Measurements from ENCODE around the gene RARB. TPM values are rescaled to one million over a fixed set of nuclear protein-coding genes. Genes with fewer than 3 reads are reported as not detected.

RARB gene
- total and polyA plus RNA-seq, 7 donors, result 1.2 to 18.5 (median 8.3) TPM

DNA sequence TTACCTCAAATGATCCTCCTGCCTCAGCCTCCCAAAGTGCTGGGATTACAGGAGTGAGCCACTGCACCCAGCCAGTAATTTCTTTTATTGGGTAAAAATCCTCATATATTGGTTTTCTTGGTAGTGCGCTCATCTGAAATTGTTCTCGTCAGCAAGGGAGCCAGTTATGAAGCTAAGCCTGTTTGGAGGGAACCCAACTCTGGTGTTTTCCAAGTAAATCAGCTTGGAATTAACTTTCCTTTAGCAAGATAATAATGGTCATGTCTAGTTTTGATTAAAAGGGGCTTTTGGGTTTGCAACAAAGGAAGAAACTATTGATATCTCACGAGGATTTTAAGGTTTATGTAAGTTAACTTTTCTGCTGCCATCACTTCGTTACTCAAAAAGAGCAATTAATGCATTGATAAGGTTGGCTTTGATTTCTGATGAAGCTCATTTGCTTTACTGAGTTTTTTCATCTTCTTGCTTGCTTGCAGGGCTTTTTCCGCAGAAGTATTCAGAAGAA is 72.7 kb downstream of the RARB start:
- Histone ChIP-seq H3K27me3 (no peaks in the 10 kb centered on the region), H3K4me1 (peaks cover 0 to 10% (median 5%) of the 10 kb centered on the region in 4 donors), H3K4me3 (no peak overlapping the region), H3K36me3 (peaks cover 0 to 17% (median 6%) of the 10 kb centered on the region in 4 donors), H3K27ac (no peak overlapping the region), H3K9me3 (no peaks in the 10 kb centered on the region)
- intact Hi-C loops (cut with DNase I), result no loop called here
- 82 to 85% methylated on average over 5 of the region's 5 CpGs for WGBS, 2 donors
- TF ChIP-seq, protein P1, sequence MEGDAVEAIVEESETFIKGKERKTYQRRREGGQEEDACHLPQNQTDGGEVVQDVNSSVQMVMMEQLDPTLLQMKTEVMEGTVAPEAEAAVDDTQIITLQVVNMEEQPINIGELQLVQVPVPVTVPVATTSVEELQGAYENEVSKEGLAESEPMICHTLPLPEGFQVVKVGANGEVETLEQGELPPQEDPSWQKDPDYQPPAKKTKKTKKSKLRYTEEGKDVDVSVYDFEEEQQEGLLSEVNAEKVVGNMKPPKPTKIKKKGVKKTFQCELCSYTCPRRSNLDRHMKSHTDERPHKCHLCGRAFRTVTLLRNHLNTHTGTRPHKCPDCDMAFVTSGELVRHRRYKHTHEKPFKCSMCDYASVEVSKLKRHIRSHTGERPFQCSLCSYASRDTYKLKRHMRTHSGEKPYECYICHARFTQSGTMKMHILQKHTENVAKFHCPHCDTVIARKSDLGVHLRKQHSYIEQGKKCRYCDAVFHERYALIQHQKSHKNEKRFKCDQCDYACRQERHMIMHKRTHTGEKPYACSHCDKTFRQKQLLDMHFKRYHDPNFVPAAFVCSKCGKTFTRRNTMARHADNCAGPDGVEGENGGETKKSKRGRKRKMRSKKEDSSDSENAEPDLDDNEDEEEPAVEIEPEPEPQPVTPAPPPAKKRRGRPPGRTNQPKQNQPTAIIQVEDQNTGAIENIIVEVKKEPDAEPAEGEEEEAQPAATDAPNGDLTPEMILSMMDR (IDR thresholded peaks at IDR 0.05), result no peak
- TF ChIP-seq EP300 (IDR thresholded peaks at IDR 0.05) (no peak), POLR2AphosphoS5 (IDR thresholded peaks at IDR 0.05) (no peak), POLR2A (IDR thresholded peaks at IDR 0.05) (no peak)
- DNase-seq, result no peak

DNA sequence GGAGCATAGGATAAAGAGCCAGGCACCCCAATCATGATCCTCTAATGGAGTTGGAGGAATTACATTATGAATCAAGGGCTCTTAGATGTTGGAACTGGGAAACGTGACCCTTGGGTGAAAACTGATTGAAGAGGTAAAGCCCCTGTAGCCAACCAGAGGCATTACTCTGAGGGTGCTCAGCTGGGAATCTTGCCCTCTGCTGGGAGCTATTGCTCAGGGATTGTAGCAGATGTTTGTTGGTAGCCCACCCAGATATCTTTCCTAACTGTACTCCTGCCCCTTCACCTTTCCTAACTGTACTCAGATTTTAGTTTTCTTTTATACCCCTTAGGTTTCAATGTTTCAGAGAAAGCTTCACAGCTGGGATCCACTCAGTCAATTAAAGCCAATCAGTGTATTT is 74.2 kb downstream of the RARB start:
- Histone ChIP-seq H3K27me3 (no peaks in the 10 kb centered on the region), H3K9me3 (no peaks in the 10 kb centered on the region), H3K4me3 (no peak overlapping the region), H3K36me3 (peaks cover 0 to 17% (median 6%) of the 10 kb centered on the region in 4 donors), H3K4me1 (peaks cover 0 to 10% (median 5%) of the 10 kb centered on the region in 4 donors), H3K27ac (no peak overlapping the region)
- no peak for TF ChIP-seq EP300 (IDR thresholded peaks at IDR 0.05)
- TF ChIP-seq POLR2AphosphoS5 (IDR thresholded peaks at IDR 0.05), result no peak
- TF ChIP-seq POLR2A (IDR thresholded peaks at IDR 0.05), result no peak
- TF ChIP-seq, protein P1 (IDR thresholded peaks at IDR 0.05), result no peak
- DNase-seq, result no peak
- intact Hi-C loops (cut with DNase I), result no loop called here
- 89 to 94% methylated on average over 1 of the region's 1 CpG for WGBS, 2 donors

DNA sequence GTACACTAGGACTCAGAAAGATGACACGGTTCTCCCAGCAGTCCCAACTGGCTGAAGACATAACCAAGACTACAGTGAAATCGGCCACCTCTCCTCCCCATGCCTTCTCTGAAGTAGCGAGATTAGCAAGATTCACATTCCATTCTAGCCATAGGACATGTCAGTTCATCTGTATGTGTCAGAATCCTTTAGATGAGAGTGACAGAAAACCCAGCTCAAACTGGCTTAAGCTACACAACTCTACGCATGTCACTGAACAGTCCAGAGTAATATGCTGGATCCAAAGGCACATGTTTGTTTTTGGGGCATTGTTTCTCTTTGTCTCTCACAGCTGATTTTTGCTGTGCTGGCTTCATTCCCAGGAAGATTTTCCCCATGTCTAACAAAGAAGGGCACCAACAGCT is 75.8 kb downstream of the RARB start:
- intact Hi-C loops (cut with DNase I), result no loop called here
- Histone ChIP-seq H3K27me3 (no peaks in the 10 kb centered on the region), H3K9me3 (no peaks in the 10 kb centered on the region), H3K4me3 (no peak overlapping the region), H3K4me1 (peaks cover 0 to 7% (median 2%) of the 10 kb centered on the region in 4 donors), H3K27ac (no peak overlapping the region), H3K36me3 (peaks cover 0 to 17% (median 6%) of the 10 kb centered on the region in 4 donors)
- no peak for DNase-seq
- TF ChIP-seq POLR2A (IDR thresholded peaks at IDR 0.05) (no peak), EP300 (IDR thresholded peaks at IDR 0.05) (no peak), POLR2AphosphoS5 (IDR thresholded peaks at IDR 0.05) (no peak)
- TF ChIP-seq, protein P1 (IDR thresholded peaks at IDR 0.05), result no peak
- 89 to 94% methylated on average over 4 of the region's 4 CpGs for WGBS, 2 donors

DNA sequence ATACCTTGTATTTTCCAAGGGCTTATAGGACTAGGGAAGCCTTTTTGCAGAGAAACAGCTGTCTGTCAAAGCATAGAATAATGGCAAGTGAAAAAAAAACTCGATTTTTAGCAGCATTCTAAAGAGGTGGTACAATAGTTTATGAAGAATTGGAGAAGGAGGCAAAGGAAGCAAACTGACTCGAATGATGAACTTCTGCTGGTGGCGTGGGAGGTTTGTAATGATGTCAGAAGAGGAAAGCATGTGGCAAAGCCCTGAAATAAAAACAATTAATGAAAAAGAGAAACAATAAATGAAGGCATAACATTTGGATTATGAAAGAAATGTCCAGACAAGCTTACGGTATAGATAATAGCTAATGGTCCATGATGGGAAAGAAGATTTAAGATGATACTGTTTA is 77.5 kb downstream of the RARB start:
- peaks cover 0 to 17% (median 6%) of the 10 kb centered on the region in 4 donors for H3K36me3 ChIP-seq
- peaks cover 0 to 16% (median 5%) of the 10 kb centered on the region in 4 donors for H3K4me1 ChIP-seq
- WGBS, 2 donors, result 80 to 86% methylated on average over 4 of the region's 4 CpGs
- no peaks in the 10 kb centered on the region for H3K9me3 ChIP-seq
- intact Hi-C loops (cut with DNase I), result no loop called here
- no peak overlapping the region for H3K4me3 ChIP-seq
- no peaks in the 10 kb centered on the region for H3K27me3 ChIP-seq
- H3K27ac ChIP-seq, result no peak overlapping the region
- DNase-seq, result no peak
- TF ChIP-seq POLR2A (IDR thresholded peaks at IDR 0.05), result no peak
- no peak for TF ChIP-seq POLR2AphosphoS5 (IDR thresholded peaks at IDR 0.05)
- TF ChIP-seq, protein P1 (IDR thresholded peaks at IDR 0.05), result no peak
- TF ChIP-seq EP300 (IDR thresholded peaks at IDR 0.05), result no peak

DNA sequence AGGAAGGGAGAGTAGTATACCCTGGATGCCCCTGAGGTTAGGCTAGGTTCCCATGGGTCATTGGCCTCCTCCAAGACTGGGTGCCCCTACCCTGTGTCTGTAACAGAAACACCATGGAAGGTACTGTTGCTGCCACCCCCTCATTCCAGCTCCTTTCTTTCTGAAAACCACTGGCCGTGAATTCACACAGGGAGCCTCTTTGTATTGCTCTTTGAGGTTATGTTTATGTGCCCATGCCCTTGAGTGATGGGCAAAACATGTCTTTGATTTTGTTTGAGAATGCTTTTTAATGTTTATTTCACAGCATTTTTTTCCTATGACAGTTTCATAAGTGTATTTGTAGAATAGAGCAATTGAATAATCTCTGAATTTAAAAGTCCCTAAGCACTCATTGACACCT is 79.7 kb downstream of the RARB start:
- intact Hi-C loops (cut with DNase I), result no loop called here
- 92% methylated on average over 1 of the region's 1 CpG for WGBS, 2 donors
- Histone ChIP-seq H3K9me3 (no peaks in the 10 kb centered on the region), H3K36me3 (peaks cover 0 to 3% (median 0%) of the 10 kb centered on the region in 4 donors), H3K4me1 (peaks cover 0 to 16% (median 5%) of the 10 kb centered on the region in 4 donors), H3K27ac (peak overlapping the region in 2 of 4 donors; percentile 10 to 84), H3K27me3 (no peaks in the 10 kb centered on the region), H3K4me3 (no peak overlapping the region)
- DNase-seq, result no peak
- TF ChIP-seq EP300 (IDR thresholded peaks at IDR 0.05) (no peak), POLR2AphosphoS5 (IDR thresholded peaks at IDR 0.05) (no peak), POLR2A (IDR thresholded peaks at IDR 0.05) (no peak)
- TF ChIP-seq, protein P1 (IDR thresholded peaks at IDR 0.05), result no peak
